ENCODE results near the gene OGDHL.

DNA sequence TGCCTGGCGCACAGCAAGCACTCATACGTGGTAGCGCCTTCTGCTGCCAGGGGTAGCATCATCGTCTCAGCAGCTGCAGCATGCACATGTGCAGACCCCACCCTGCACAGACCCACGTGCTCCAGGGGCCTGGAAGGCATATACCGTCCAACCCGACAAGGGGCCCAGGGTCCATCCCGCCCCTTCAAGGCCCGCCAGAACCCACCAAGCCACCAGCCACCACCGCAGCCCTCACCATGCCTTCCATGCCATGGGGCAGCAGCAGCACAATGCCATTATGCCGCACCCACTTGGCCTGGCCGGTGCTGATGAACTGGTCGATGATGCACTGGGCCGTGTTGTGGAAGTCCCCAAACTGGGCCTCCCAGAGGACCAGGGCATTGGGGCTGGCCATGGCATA lies 22.7 kb downstream of the OGDHL start:
- TF ChIP-seq, protein P1, sequence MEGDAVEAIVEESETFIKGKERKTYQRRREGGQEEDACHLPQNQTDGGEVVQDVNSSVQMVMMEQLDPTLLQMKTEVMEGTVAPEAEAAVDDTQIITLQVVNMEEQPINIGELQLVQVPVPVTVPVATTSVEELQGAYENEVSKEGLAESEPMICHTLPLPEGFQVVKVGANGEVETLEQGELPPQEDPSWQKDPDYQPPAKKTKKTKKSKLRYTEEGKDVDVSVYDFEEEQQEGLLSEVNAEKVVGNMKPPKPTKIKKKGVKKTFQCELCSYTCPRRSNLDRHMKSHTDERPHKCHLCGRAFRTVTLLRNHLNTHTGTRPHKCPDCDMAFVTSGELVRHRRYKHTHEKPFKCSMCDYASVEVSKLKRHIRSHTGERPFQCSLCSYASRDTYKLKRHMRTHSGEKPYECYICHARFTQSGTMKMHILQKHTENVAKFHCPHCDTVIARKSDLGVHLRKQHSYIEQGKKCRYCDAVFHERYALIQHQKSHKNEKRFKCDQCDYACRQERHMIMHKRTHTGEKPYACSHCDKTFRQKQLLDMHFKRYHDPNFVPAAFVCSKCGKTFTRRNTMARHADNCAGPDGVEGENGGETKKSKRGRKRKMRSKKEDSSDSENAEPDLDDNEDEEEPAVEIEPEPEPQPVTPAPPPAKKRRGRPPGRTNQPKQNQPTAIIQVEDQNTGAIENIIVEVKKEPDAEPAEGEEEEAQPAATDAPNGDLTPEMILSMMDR (IDR thresholded peaks at IDR 0.05): no peak
- TF ChIP-seq EP300 (IDR thresholded peaks at IDR 0.05) (no peak), POLR2AphosphoS5 (IDR thresholded peaks at IDR 0.05) (no peak), POLR2A (IDR thresholded peaks at IDR 0.05) (no peak)

All from stomach (tissue), 4 donors.